Heart left ventricle (tissue), 13 donors: Measurements from ENCODE around the gene SLC29A3.

Source experiments
- CTCF ChIP-seq, 12 donors: fragments of 200-600 bp; sonication (generic) in 4 of 12; IDR thresholded peaks; one replicate each; pipeline versions ENCODE4 v1.5.0 to v1.8.0; 2018 to 2022; ENCODE audit warnings: antibody characterized with exemption in 12 of 12, mild to moderate bottlenecking in 5 of 12
- POLR2A ChIP-seq, 2 donors: fragments of 450-650 bp; IDR thresholded peaks; one replicate each; pipeline ENCODE4 v1.6.1; 2017; ENCODE audit warnings: antibody characterized with exemption in 2 of 2, mild to moderate bottlenecking in 2 of 2, moderate library complexity in 2 of 2
- donor health status: ischemic (EF 13 %, LVEDD 7.1; RV severe dilation, severe dysfunction).
- donor health status: DM: no; HTN: yes; CAD: no.
- donor health status: DM: no; HTN: no; CAD: no.
- donor health status: ischemic (EF 25% LVEDD 6.9; RV normal size, moderate dysfunction).
- donor health status: ischemic (EF 25% LVEDD 5.7; RV mildly dilated, moderate dysfunction).
- donor health status: ischemic (EF 35%, LVEDD 5.7; RV mildly dilated, moderate dysfunction).
- donor health status: nonischemic (EF 11% LVEDD 7.7; RV severe dilation, severe dysfunction).
- donor health status: DM: yes; HTN: yes; CAD: no.
- donor health status: PGD.
- donor health status: ischemic (EF 29% LVEDD 5.4; RV normal size, mild dysfunction).
- donor health status: nonischemic (EF 23%, LVEDD 6.1; RV moderate dilation, normal function).

GRCh38 chr10:71382028-71382427, 63.0 kb downstream of the SLC29A3 start:
- TF ChIP-seq CTCF (IDR thresholded peaks at IDR 0.05): no peak
- no peak for TF ChIP-seq POLR2A (IDR thresholded peaks at IDR 0.05)
